GM19452 (cell line): ENCODE data around the gene MAGI1.
"Not testable (repeated sequence)": the region's sequence is repeated elsewhere in the genome, so short reads cannot be mapped to it uniquely, and the experiment has no call there.

Experiments used
- ATAC-seq: cut with Tn5 transposase; IDR thresholded peaks from one replicate; pipeline ENCODE4 v1.9.1; 2021; ENCODE audit not compliant: unreplicated experiment

MAGI1 gene

DNA sequence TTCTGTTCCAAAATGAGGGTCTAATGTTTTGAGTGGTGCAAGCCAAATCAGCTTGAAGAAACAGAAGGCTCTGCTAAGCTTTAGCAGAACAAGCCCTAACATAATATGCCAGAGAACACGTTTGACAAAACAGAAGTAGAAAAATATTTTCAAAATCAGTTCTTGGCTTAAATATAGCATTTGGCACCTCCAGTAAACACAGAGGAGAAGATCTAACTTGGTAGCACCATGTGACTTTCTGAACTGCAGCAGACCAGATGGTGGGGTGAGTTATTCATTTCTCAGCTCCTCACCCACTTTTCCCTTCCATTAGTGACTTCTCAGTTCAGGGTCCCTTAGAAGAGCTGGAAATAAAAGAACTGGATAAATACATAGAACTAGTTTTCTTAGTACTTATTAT, 395.8 kb downstream of the MAGI1 start:
- ATAC-seq = no peak

- no peak for ATAC-seq
Observed at GRCh38 chr3:65641777-65642176, 396.9 kb downstream of the MAGI1 start.

DNA sequence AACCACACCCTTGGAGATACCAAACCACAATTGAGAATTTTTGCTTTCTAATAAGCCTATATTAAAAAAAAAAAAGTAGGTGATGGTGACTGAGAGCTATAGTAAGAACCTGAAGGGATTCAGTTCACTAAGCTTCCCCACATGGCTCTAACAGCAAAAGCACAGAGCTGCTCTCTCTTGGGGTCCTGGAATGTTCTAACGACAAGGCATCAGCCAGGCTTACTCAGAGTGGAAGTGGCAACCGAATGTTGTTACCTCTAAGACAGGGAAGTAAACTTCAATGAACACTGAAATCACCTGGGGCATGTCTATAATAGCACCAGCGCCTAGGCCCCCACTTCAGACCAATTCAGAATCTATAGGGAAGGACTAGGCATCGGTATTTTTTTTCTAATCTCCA, 397.7 kb downstream of the MAGI1 start:
- ATAC-seq = no peak

DNA sequence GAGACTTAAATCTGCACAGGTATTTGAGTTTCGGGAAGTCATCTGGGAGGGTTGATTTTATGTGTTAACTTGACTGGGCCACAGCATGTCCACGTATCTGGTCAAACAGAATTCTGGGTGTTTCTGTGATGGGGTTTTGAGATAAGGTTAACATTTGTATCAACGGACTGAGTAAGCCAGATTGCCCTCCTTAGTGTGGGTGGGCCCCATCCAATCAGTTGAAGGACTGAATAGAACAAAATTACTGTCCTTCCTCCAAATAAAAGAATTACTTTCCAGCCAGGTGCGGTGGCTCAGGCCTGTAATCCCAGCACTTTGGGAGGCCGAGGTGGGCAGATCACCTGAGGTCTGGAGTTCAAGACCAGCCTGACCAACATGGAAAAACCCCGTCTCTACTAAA, 399.3 kb downstream of the MAGI1 start:
- no peak for ATAC-seq

DNA sequence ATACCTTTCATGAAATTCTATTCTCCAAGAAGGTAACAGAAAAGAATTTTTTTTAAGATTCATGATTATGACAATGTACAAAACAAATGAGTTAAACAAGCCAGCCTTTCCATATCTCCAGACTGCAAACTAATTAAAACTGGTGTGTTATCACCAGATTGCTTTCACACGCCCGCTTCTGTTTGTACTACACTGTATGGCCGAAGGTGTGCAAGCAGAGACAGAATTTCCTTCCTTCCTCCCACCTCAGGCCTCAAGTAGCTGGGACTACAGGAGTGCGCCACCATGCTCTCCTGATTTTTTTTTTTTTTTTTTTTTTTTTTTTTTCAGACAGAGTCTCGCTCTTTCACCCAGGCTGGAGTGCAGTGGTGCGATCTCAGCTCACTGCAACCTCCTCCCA, 400.4 kb downstream of the MAGI1 start:
- no peak for ATAC-seq

GRCh38 chr3:65636326-65636725, 402.4 kb downstream of the MAGI1 start:
- no peak for ATAC-seq

GRCh38 chr3:65635657-65636056, 403.1 kb downstream of the MAGI1 start:
- no peak for ATAC-seq

- no peak for ATAC-seq
Observed at GRCh38 chr3:65633018-65633638, 405.6 kb downstream of the MAGI1 start.

GRCh38 chr3:65632414-65632813, 406.3 kb downstream of the MAGI1 start:
- ATAC-seq = no peak

GRCh38 chr3:65628978-65629377, 409.7 kb downstream of the MAGI1 start:
- ATAC-seq = no peak

- ATAC-seq = no peak
Observed at GRCh38 chr3:65627062-65627461, 411.7 kb downstream of the MAGI1 start.

GRCh38 chr3:65625305-65625704, 413.4 kb downstream of the MAGI1 start:
- ATAC-seq = no peak

DNA sequence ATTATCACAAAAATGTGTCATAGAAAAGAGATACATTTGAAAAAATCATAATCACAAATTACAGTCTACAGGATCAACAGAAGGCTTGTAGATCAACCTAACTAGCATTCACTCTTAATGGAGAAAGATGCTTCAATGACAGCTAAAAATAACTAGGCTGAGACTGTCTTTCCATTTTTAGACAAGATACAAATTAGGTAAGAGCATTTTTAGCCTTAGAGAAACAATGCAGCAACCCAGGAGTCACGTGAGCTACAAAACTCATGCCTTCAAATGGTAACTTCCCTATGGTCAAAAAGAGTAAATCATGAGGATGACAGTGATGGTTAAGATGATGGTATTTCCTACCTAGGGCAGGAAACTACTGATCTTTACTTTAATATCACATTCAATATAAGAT, 415.4 kb downstream of the MAGI1 start:
- no peak for ATAC-seq

GRCh38 chr3:65619888-65620287, 418.8 kb downstream of the MAGI1 start:
- no peak for ATAC-seq

DNA sequence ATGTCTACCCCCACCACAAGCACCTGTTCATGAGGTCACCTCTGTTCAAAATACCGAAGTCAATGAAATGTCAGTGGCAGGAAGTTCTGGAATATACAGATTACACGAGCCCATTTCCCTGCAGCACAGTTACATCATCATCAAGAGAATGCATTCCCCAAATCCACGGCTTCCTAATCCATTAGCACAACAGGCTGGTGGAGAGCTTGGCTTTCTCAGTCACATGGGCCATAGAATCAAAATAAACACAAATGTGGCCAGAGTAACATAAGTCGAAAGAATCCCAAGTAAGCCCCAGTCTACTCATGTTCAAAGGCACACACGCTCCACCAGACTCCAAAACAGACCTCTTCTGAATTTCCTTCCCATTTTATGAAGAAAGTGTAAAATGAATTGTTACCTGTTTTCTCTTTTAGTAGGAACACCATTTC, 419.3 kb downstream of the MAGI1 start:
- ATAC-seq = no peak

DNA sequence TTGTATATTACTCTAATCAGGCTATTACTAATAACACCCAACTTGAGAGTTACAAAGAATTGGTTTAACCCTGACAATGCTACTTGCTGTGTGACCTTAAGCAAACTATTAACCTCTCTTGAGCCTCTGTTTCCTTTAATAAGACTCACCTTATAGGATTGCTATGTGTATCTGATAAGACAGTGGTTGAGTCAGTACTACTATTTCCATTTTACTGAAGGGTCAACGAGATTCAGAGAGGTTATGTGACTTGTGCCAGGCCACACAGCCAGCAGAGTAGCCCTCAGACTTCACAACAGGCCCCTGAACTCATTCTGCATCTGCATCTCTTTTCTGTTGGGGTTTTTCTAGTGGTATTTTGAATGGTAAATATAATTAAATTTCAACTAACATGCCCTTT, 420.1 kb downstream of the MAGI1 start:
- ATAC-seq = no peak

DNA sequence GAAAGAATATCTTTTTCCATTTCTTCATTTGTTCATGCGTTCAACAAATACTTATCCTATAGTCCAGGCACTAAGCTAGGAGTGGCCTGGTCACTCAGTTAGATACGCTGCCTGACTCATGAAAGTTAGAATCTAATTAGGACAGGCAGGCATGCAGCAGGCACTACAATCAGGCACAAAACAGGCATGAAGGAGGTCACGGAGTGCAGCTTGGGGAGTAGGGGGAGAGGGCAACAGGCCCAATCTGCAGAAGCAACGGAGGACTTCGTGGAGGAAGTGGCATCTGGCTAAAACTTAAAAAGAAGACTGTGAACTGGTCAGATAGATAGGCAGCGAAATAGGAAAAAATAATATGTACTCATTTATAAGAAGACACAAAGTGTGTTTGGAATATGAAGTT, 420.9 kb downstream of the MAGI1 start:
- no peak for ATAC-seq

- ATAC-seq = no peak
Observed at GRCh38 chr3:65617209-65617608, 421.5 kb downstream of the MAGI1 start.

GRCh38 chr3:65616563-65616962, 422.2 kb downstream of the MAGI1 start:
- ATAC-seq = no peak

- no peak for ATAC-seq
Observed at GRCh38 chr3:65615329-65615728, 423.4 kb downstream of the MAGI1 start.

- ATAC-seq = no peak
Observed at GRCh38 chr3:65614585-65614984, 424.1 kb downstream of the MAGI1 start.

DNA sequence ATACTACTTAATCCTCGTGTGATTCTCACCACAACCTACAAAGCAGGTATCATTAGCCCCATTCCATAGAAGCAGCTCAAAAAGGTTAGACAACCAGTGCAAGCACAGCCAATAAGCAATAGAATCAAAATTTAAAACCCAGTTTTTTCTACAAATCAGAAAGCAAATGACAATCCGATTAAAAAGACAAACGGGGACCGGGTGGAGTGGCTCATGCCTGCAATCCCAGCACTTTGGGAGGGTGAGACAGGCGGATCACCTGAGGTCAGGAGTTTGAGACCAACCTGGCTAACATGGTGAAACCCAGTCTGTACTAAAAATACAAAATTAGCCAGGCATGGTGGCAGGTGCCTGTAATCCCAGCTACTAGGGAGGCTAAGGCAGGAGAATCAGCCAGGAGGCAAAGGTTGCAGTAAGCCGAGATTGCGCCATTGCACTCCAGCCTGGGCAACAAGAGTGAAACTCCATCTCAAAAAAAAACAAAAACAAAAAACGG, 430.7 kb downstream of the MAGI1 start:
- not testable (repeated sequence) for ATAC-seq

GRCh38 chr3:65607101-65607500, 431.6 kb downstream of the MAGI1 start:
- no peak for ATAC-seq
